GM19240 (cell line): ENCODE data around the gene CEMP1.

ENCODE experiments used
- DNase-seq: peaks from one replicate; pipeline ENCODE4 v3.0.0; 2011; ENCODE audit warnings: low spot score; ENCODE audit not compliant: insufficient read length

Gene CEMP1

DNA sequence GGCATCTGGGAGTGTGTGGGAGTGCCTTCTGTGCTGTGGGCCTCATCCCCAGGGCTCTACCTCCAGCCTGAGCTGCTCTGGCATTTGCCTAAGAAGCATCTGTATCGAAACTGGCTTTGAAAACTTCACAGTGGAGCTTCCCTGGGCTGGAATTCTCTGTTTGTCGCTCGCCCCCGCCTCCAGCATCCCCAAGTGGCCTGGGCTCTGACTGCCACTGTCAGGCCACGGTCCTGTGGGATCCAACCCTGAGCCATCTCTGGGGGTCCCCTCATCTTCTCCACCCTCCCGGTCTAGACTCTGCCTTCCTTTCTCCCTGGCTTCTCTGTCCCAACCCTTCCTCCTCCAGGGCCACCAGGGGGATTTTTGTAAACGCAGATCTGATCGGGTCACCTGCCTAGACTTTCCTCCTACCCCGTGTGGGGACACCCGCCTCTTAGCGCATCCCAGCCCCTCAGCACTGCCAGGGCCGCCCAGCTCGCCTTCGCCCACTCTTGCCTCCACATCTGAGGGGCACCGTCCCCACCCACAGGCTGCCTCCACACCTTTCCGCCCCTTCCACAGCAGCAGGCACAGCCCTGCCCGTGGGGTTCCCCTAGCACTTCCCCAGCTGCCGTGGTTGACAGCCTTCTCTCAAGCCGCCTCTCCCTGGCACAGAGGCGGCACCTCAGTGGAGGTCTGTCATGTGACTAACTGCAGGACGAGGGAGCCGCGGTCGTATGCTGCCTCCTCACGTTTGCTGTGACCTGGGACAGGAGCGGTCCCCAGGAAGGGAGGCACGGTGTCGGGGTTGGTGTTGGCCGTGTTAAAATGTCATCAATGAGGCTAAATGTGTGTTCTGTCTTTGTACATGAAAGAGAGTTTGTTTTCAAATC, 44.3 kb downstream of the CEMP1 start:
- peak; percentile 79 for DNase-seq

DNA sequence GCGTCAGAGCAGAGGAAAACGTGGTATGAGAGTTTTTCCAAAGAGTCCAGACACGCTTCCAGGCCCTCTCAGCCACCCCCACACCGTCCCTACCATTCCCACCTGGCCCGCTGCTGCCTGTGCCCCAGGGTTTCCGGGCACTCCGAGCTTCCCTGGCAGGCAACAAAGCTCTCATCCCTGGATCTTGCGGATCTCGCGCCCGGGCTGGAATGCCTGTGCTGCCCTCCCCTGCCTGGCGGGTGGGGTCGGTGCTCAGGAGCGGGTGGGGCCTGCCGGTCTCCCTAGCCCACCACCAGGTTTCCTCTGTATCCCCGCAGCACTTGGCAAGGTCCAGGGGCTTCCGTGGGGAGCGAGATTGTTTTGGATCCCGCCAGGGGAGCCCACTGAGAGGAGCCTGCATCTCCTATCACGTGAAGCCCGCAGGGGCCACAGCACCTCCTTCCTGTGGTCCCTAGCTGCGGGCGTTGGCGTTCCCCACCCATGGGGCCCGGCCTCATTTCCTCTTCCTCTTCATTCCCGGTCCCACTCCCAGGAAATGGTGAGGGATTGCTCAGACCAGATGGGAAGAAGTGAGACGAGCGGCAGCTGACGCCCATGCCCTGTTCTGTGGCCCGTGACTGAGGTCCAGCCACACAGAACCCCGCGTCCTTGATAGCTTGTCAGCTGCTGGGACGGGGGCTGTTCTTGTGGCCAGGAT, 45.2 kb downstream of the CEMP1 start:
- no peak for DNase-seq

GRCh38 chr16:2484898-2485508, 46.2 kb downstream of the CEMP1 start:
- DNase-seq: no peak

- DNase-seq: no peak
Observed at GRCh38 chr16:2483939-2484897, 47.0 kb downstream of the CEMP1 start.

DNA sequence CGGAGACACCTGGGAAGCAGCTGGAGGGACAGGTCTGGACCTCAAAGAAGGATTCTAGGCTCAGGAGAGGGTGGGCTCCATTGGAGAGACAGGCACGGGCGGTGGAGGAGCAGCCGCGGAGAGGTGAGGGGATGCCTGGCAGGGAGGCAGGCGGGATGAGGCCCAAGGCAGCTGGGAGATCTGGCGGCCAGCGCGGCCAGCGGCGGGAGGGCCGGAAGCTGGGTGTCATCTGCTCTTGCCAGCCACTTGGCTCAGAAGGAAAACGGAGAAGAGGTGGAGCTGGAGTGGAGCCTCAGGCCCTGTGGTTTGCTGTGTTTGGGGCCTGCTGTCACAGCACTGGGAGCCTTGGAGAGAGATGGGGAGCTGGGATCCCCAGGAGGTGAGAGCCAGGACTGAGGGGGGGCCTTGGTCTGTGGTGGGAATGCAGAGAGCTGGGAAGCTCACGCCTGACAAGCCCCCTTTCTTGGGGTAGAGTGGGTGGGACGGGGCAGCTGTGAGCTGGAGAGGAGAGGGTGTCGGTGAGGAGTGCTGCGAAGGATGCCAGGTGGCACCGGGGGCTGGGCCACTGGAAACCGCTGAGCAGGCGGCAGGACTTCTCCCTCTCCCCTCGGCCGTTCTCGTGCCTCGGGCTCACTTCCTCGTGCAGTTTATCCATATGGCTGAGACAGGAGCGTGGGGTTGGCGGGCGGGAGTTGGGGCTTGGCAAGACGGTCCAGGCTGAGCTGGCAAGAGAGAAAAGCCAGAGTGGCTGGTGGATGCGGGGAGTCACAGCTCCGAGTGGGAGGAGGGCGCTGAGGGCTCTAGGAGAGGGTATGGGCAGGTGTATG, 48.3 kb downstream of the CEMP1 start:
- no peak for DNase-seq

- no peak for DNase-seq
Observed at GRCh38 chr16:2482249-2482648, 49.0 kb downstream of the CEMP1 start.

DNA sequence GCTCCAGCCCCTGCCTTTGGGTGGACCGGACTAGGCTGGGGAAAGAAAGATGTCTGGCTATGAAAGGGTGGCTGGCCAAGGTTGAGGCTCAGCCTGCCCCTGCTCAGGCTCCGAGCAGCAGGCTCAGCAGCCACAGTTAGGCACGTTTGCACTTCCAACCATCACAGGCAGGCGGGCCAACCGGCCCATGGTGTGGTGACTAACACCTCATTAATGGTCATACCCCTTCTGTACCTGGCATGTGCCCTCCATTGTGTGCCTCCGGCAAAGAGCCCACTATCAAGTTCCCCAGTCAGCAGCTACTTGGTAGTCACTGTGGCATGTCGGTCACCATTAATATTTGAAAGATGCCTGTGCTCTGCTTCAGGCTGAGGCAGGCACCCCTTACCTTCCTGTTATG, 49.5 kb downstream of the CEMP1 start:
- no peak for DNase-seq

GRCh38 chr16:2480948-2481347, 50.3 kb downstream of the CEMP1 start:
- DNase-seq: no peak
